Liver (tissue), 9 donors: ENCODE measurements around the gene MAP2K6. TPM values are rescaled to one million over a fixed set of nuclear protein-coding genes. Genes with fewer than 3 reads are reported as not detected.

Experiments
- DNase-seq: peaks from one replicate; pipeline ENCODE4 v3.0.0-alpha.2; 2017; ENCODE audit warnings: low spot score
- H3K27ac ChIP-seq, 2 donors: one replicate each; pipeline ENCODE4 v1.7.0; 2013; ENCODE audit warnings: inconsistent platforms in 2 of 2, low read length in 2 of 2, control low read depth in 1 of 2, low read depth in 1 of 2, mild to moderate bottlenecking in 1 of 2
- H3K27me3 ChIP-seq, 4 donors: one replicate each; pipeline versions ENCODE4 v1.6.1 to v1.7.0; 2013; ENCODE audit warnings: low read length in 3 of 4, inconsistent platforms in 1 of 4, mild to moderate bottlenecking in 1 of 4, moderate library complexity in 1 of 4; ENCODE audit not compliant: control insufficient read depth in 4 of 4, insufficient read depth in 4 of 4
- H3K36me3 ChIP-seq, 4 donors: one replicate each; pipeline versions ENCODE4 v1.6.1 to v1.7.0; 2013; ENCODE audit warnings: low read length in 3 of 4, mild to moderate bottlenecking in 3 of 4, low read depth in 1 of 4, moderate library complexity in 1 of 4; ENCODE audit not compliant: control insufficient read depth in 4 of 4, insufficient read depth in 3 of 4
- H3K4me1 ChIP-seq, 4 donors: one replicate each; pipeline versions ENCODE4 v1.6.1 to v1.7.0; 2013; ENCODE audit warnings: low read length in 3 of 4, mild to moderate bottlenecking in 3 of 4, moderate library complexity in 1 of 4; ENCODE audit not compliant: control insufficient read depth in 4 of 4, insufficient read depth in 4 of 4
- H3K4me3 ChIP-seq, 3 donors: one replicate each; pipeline versions ENCODE4 v1.6.1 to v1.7.0; 2013; ENCODE audit warnings: low read length in 3 of 3, control low read depth in 1 of 3, low read depth in 1 of 3, mild to moderate bottlenecking in 1 of 3
- H3K9ac ChIP-seq, 2 donors: one replicate each; pipeline ENCODE4 v1.7.0; 2013; ENCODE audit warnings: low read length in 2 of 2, mild to moderate bottlenecking in 2 of 2, moderate library complexity in 2 of 2, control low read depth in 1 of 2, low read depth in 1 of 2
- H3K9me3 ChIP-seq, 4 donors: one replicate each; pipeline versions ENCODE4 v1.6.1 to v1.7.0; 2013; ENCODE audit warnings: low read length in 3 of 4; ENCODE audit not compliant: control insufficient read depth in 4 of 4
- ATF3 ChIP-seq: IDR thresholded peaks from 2 replicates; pipeline ENCODE4 v1.6.1; 2016; ENCODE audit warnings: antibody characterized with exemption
- CTCF ChIP-seq: fragments of 150-350 bp; IDR thresholded peaks from 2 replicates; pipeline ENCODE4 v1.5.1; 2017; ENCODE audit warnings: improper control_type of control experiment, low read depth, low read length; ENCODE audit not compliant: missing input control
- EGR1 ChIP-seq, 2 donors: IDR thresholded peaks; 2 replicates each; pipeline ENCODE4 v1.6.1; 2016 to 2018; ENCODE audit warnings: antibody characterized with exemption in 2 of 2, low read depth in 2 of 2
- FOXA1 ChIP-seq: IDR thresholded peaks from 2 replicates; pipeline ENCODE4 v1.6.1; 2016; ENCODE audit warnings: antibody characterized with exemption
- FOXA2 ChIP-seq: IDR thresholded peaks from 2 replicates; pipeline ENCODE4 v1.6.1; 2016; ENCODE audit warnings: antibody characterized with exemption
- GABPA ChIP-seq, 2 donors: IDR thresholded peaks in 1 of 2; conservative IDR thresholded peaks in 1 of 2; 2 replicates each; pipeline ENCODE4 v1.6.1; 2016; ENCODE audit warnings: antibody characterized with exemption in 2 of 2, mild to moderate bottlenecking in 1 of 2, moderate library complexity in 1 of 2
- HNF4A ChIP-seq, 2 donors: conservative IDR thresholded peaks; 2 replicates each; pipeline ENCODE4 v1.6.1; 2016; ENCODE audit warnings: antibody characterized with exemption in 2 of 2, mild to moderate bottlenecking in 2 of 2
- HNF4G ChIP-seq: IDR thresholded peaks from 2 replicates; pipeline ENCODE4 v1.6.1; 2016; ENCODE audit warnings: antibody characterized with exemption
- JUND ChIP-seq, 2 donors: IDR thresholded peaks; 2 replicates each; pipeline ENCODE4 v1.6.1; 2016; ENCODE audit warnings: antibody characterized with exemption in 2 of 2
- NR2F2 ChIP-seq: IDR thresholded peaks from 2 replicates; pipeline ENCODE4 v1.6.1; 2016; ENCODE audit warnings: antibody characterized with exemption
- RAD21 ChIP-seq, 2 donors: IDR thresholded peaks; 2 replicates each; pipeline ENCODE4 v1.6.1; 2016; ENCODE audit warnings: antibody characterized with exemption in 2 of 2, mild to moderate bottlenecking in 2 of 2
- REST ChIP-seq: IDR thresholded peaks from 2 replicates; pipeline ENCODE4 v1.6.1; 2016; ENCODE audit warnings: antibody characterized with exemption, mild to moderate bottlenecking
- RXRA ChIP-seq, 2 donors: IDR thresholded peaks; 2 replicates each; pipeline ENCODE4 v1.6.1; 2017 to 2018; ENCODE audit warnings: antibody characterized with exemption in 2 of 2, mild to moderate bottlenecking in 1 of 2
- SP1 ChIP-seq: IDR thresholded peaks from 2 replicates; pipeline ENCODE4 v1.6.1; 2018; ENCODE audit warnings: antibody characterized with exemption, mild to moderate bottlenecking
- TAF1 ChIP-seq: conservative IDR thresholded peaks from 2 replicates; pipeline ENCODE4 v1.6.1; 2016; ENCODE audit warnings: antibody characterized with exemption, mild to moderate bottlenecking
- YY1 ChIP-seq: IDR thresholded peaks from 2 replicates; pipeline ENCODE4 v1.6.1; 2016; ENCODE audit warnings: antibody characterized with exemption, mild to moderate bottlenecking
- ZBTB33 ChIP-seq: IDR thresholded peaks from 2 replicates; pipeline ENCODE4 v1.6.1; 2016; ENCODE audit warnings: antibody characterized with exemption
- WGBS: extraction: QIAGEN DNeasy Blood & Tissue Kit; methylation state at CpG from one replicate; pipeline ENCODE4 v1.1.7; 2013; 5-methylcytosine and 5-hydroxymethylcytosine counted together
- polyA plus RNA-seq, 2 donors: library from polyadenylated mRNA; stranded (reverse) in 1 of 2; unstranded in 1 of 2; fragments of 200-250 nt in 1 of 2; fragments of >200 nt in 1 of 2; fragmentation: Nextera tagmentation in 1 of 2; extraction: Ambion mirVana in 1 of 2; gene quantifications; one replicate each; pipeline versions ENCODE4 v1.2.1 to v1.2.3, GENCODE V29; 2013 to 2015
- total RNA-seq, 2 donors: library from RNA; depleted of rRNA; stranded (reverse); fragments of >200 nt; gene quantifications; one replicate each; pipeline ENCODE4 v1.2.3, GENCODE V29; 2014
- donor health status: healthy.
- donor health status: healthy.
- donor health status: healthy.
- donor health status: healthy.
- donor health status: healthy.

The MAP2K6 gene
- total and polyA plus RNA-seq, 4 donors, result 0.31 to 5.4 (median 2.6) TPM

GRCh38 chr17:69534235-69534621 lies 119.7 kb downstream of the MAP2K6 start:
- H3K27me3 ChIP-seq, result no peaks in the 10 kb centered on the region
- H3K9me3 ChIP-seq, result no peaks in the 10 kb centered on the region
- no peaks in the 10 kb centered on the region for H3K4me1 ChIP-seq
- H3K4me3 ChIP-seq, result no peak overlapping the region
- TF ChIP-seq YY1, result no peak
- no peak for TF ChIP-seq NR2F2
- no peak for TF ChIP-seq CTCF
- no peak for TF ChIP-seq GABPA (IDR thresholded peaks at IDR 0.05 in 1 of 2, conservative IDR thresholded peaks at IDR 0.05 in 1 of 2)
- no peak for TF ChIP-seq JUND (IDR thresholded peaks at IDR 0.05)
- no peak for TF ChIP-seq TAF1
- no peak for TF ChIP-seq FOXA2
- no peak for TF ChIP-seq HNF4A (conservative IDR thresholded peaks at IDR 0.05)
- TF ChIP-seq SP1, result no peak
- no peak for TF ChIP-seq ZBTB33
- TF ChIP-seq RAD21 (IDR thresholded peaks at IDR 0.05), result no peak
- no peak for TF ChIP-seq FOXA1
- 92% methylated on average over 5 of the region's 5 CpGs for WGBS
- no peak overlapping the region for H3K27ac ChIP-seq
- no peak overlapping the region for H3K9ac ChIP-seq
- DNase-seq, result no peak
- H3K36me3 ChIP-seq, result peaks cover 0 to 13% (median 9%) of the 10 kb centered on the region in 4 donors

- peaks cover 0 to 13% (median 9%) of the 10 kb centered on the region in 4 donors for H3K36me3 ChIP-seq
- TF ChIP-seq GABPA (IDR thresholded peaks at IDR 0.05 in 1 of 2, conservative IDR thresholded peaks at IDR 0.05 in 1 of 2) (no peak), RXRA (IDR thresholded peaks at IDR 0.05) (no peak), JUND (IDR thresholded peaks at IDR 0.05) (no peak), EGR1 (IDR thresholded peaks at IDR 0.05; ENCODE audit: low read depth in 2 of 2) (no peak), HNF4G (no peak), ZBTB33 (no peak), ATF3 (no peak), RAD21 (IDR thresholded peaks at IDR 0.05) (no peak), FOXA1 (no peak), REST (no peak)
- H3K9me3 ChIP-seq, result no peaks in the 10 kb centered on the region
- no peak overlapping the region for H3K9ac ChIP-seq
- no peak for DNase-seq
- no peak overlapping the region for H3K27ac ChIP-seq
- no peak overlapping the region for H3K4me3 ChIP-seq
- H3K27me3 ChIP-seq, result no peaks in the 10 kb centered on the region
- WGBS, result 88% methylated on average over 6 of the region's 6 CpGs
- no peaks in the 10 kb centered on the region for H3K4me1 ChIP-seq
Measured at GRCh38 chr17:69535016-69535570, 120.6 kb downstream of the MAP2K6 start.
